HG03558 (cell line): ENCODE data around the gene CD180.

ENCODE experiments used
- ATAC-seq: cut with Tn5 transposase; IDR thresholded peaks from one replicate; pipeline ENCODE4 v1.9.1; 2021; ENCODE audit warnings: moderate number of reproducible peaks; ENCODE audit not compliant: unreplicated experiment; ENCODE audit errors: extremely low read depth

CD180 gene

DNA sequence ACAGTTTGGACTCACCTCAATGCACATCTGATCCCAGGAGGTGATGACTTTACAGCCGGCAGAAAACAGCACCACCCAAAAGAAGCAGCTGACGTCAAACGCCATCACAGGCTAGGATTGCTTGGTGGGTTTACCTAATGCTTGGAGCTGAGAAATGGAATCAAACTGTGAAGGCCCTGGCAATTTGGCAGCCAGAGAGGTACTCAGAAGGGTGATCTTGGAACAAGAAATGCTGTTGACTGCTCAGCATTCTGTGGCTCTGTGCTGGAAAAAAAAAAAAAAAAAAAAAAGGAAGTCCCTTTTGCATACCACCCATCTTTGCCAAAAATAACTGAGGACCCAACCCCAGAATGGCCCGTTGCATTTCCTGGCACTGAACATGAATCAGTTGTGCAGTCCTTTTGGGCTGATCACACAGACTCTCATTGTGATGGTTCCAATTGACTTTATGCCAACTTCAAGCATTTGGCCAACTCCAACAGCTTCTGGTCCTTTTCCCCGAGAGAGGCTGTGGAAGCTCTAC lies at the start of gene CD180:
CD180 (minus strand) TSS at position 263 of the 523 bp plus-strand sequence; CDS start at position 105, 158 bp downstream.
- no peak for ATAC-seq

DNA sequence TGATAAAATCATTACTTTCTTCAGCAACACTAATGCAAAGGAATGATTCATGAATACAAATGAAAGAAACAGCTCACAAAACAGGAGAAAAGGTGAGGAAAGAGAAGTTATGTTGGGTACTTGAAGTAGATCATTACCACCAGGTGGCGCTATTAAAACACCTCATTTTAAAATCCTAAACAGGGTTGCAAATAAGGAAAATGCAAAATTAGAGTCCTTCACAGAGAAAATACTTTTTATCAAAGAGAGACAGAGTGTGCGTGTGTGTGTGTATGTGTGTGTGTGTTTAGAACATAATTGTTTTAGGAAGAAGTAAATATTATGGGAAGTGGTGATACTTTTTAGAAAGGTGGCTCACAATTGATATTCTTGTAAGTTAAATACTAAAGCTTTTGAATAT lies 49.5 kb upstream of the CD180 start:
- ATAC-seq: no peak

- ATAC-seq: no peak
Observed at GRCh38 chr5:67245259-67245846, 48.8 kb upstream of the CD180 start.

DNA sequence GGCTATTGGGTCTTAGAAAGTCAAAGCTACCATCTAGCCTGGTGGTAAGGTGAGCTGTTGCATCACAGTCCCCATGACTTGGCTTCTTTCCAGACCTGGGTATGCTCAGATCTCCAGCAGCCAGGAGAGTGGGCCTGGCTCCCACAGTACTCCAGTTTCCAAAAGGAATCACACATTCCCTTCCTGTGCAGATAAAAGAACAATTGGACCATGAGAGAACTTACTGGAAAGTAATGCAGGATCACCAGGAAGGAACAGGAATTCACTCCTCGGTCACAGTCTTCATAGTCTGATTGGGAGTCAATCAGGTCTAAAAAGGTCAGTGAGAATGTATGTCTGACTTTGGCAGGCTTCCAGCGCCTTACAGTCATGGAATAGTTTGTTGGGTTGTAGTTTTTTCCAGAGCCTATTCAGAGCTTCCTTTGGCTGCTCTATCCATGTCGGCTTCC lies 47.8 kb upstream of the CD180 start:
- no peak for ATAC-seq

GRCh38 chr5:67243944-67244343 lies 47.3 kb upstream of the CD180 start:
- no peak for ATAC-seq

- ATAC-seq: no peak
Observed at GRCh38 chr5:67243349-67243748, 46.8 kb upstream of the CD180 start.

GRCh38 chr5:67241326-67241725 lies 44.7 kb upstream of the CD180 start:
- no peak for ATAC-seq

DNA sequence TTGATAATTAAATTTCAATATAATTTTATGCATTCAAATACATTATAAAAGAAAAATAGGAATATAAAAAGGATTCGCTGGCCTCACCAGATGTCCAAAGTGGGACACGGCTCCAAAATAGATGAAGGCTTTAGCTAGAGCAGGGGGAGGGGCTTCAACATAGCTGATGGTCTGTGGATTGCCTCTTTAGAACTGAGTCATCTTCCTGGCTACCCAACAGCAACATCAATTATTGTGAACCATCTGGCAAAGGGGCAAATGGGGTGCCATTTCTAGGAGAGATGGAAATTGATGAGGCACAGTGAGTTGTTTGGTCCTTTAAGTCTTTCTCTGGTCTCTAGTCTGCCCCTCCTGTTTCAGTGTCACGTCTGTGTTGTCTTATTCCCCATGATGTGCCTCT lies 44.2 kb upstream of the CD180 start:
- no peak for ATAC-seq

DNA sequence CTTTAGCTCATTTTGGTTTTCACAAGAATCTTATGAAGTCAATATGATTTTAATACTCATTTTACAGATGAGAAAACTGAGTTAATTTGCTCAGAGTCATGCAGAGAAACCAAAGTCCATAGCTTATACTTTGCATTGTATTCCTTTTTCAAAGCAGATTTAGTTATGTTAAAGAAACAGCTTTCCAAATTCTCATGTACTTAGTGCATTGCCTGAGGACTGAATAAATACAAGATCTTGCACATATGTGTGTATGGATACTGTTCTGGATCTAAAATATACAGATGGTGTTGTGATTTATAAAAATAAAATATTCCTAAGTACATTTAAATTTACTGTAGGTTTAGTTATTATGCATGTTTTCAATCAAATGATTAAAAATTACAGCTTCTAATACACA lies 43.5 kb upstream of the CD180 start:
- no peak for ATAC-seq

- no peak for ATAC-seq
Observed at GRCh38 chr5:67238191-67238590, 41.6 kb upstream of the CD180 start.

DNA sequence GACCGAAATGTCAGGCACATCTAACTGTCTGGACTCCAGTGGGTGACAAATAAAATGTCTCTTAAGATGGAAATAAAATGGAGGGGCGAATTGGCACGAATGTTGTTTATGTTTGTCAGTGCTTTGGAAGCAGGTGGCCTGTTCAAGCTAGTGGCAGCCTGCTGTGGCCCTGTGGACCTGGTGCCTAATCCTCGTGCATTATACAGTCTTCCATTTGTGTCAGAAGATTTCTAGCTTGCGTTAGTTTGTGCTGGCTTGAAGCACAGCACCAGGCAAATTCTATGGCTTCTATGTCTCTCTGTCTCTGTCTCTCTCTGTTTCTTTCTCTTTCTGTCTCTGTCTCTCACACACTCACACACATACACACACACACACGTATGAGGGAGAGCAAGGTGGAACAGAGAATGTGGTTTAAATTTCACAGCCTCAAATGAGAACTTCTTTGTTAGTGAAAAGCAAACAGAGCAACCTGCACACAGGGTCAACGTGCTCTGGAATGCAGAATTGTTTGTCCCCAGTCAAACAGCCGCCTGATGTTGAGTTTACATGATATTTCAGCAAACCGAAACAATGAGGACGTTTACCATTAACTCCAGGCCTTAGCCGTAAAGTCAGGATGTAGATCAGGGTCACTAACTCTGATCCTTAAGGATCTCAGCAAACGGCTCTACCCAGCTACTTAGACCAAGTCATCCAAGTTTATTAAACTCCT lies 39.0 kb upstream of the CD180 start:
- ATAC-seq: no peak

DNA sequence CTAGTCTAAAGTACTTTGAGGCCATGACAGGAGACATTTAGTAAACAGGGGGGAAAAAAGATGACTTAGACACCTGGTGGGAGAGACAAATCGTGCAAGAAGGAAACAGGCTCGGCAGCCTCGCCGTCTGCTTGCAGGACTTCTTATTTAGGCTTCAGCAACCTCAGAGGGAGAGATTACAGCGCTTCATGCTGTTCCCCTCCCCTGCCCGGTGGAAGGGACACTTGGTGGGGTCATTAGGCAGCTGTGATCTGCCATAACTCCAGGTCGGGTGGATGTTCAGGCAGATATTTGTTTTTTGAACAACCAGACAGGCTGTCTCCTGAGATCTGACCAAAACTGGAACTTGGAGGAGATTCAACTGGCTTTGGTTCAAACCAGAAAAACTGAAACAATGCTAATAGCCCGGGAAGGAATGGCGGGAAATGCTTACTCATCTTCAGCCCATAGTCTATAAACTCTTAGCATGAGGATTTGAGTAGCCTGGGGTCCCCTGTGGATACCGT lies 38.1 kb upstream of the CD180 start:
- ATAC-seq: no peak

- ATAC-seq: no peak
Observed at GRCh38 chr5:67233075-67233474, 36.5 kb upstream of the CD180 start.

- ATAC-seq: no peak
Observed at GRCh38 chr5:67223211-67223610, 26.6 kb upstream of the CD180 start.

DNA sequence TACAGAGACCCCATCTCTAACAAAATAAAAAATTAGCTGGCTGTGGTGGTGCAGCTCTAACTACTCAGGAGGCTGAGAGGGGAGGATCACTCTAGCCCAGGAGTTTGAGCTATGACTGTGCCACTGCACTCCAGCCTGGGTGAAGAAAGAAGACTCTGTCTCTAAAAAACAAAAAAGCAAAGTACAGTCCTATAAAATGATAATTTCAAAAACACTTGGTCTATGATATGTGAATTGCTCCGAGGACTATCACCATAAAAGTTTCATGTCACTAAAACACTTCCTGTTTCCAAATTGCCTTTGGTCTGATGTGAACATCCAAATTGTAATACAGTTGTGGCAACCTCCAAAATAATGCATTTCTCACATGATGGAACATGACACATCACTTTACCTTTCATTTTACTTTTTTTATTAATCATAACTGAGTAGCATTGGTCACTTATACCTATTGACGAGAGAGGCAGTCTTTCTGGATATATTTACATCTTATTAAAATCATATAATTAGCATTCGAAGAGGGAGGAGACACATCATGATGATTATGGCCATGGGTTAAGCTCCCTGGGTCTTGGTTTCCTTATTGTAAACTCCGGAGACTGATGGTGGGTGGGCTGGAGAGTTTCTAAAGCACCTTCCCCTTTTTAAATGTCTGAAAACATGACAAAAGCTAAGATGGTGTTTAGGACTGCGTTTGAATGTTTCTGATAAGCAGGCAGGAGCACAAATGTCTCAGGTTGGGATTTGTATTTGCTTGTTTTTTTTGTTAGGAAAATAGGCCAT lies 25.8 kb upstream of the CD180 start:
- ATAC-seq: no peak

GRCh38 chr5:67221487-67222242 lies 25.1 kb upstream of the CD180 start:
- peak; percentile 71 for ATAC-seq

GRCh38 chr5:67216564-67216963 lies 20.0 kb upstream of the CD180 start:
- ATAC-seq: no peak

DNA sequence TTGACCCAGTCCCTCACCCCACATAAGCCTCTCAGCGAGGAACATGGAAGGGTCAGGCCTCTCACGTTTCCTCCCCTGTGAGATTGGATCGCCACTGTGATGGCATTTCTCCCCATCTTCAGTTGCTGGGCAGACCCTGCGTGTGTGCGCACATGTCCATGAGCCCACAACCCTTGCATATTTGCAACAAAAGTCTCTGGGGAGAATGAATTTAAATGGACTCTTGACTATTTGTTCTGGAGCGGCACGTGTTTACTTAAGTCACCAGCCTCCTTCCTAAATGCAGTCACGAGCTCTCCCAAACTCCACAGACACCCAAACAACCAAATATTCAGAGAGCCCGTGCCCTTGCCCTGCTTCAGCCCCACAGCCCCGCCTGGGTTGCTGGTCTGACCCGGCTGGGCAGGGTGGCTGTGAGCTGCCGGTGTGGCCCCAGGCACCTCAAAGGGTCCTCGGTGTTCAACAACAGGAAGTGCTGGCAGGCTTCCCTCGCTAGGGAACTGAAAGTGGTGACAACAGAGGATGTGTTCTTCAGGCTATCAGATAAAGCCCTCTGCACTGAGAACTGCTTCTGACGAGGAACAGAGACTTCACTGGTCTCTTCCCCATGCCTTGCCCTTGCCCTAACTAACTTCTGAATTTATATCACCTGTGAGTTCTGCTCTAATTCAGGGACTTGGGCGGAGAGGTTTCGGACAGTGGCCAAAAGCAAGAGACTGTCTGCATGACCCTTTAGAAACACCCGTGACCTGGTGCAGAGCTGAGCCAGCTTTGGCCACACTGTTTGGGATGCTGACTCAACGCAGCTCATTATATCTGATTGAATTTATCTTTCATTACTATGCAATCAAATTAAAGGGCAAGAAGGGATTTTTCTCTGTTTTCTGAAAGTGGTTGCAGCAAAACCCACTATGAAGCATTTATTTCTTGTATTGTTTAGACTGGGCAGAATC lies 19.2 kb upstream of the CD180 start:
- ATAC-seq: peak; percentile 99
